K562 (cell line): ENCODE measurements around the gene MAD2L1BP. TPM values are rescaled to one million over a fixed set of nuclear protein-coding genes. Genes with fewer than 3 reads are reported as not detected.

Source experiments
- ARID1B ChIP-seq: fragments of 450-650 bp; IDR thresholded peaks from 2 replicates; pipeline ENCODE4 v1.6.1; 2016; ENCODE audit warnings: antibody characterized with exemption, mild to moderate bottlenecking, inconsistent platforms
- BACH1 ChIP-seq: fragments of 200-800 bp; sonication (Bioruptor generic); IDR thresholded peaks from 2 replicates; pipeline ENCODE4 v1.6.1; 2016; ENCODE audit warnings: missing genetic modification characterization, missing compliant biosample characterization
- BRD4 ChIP-seq: fragments of 200-600 bp; sonication (generic); IDR thresholded peaks from 2 replicates; pipeline ENCODE4 v1.6.1; 2017; ENCODE audit warnings: inconsistent platforms
- CBX3 ChIP-seq, 2 experiments: IDR thresholded peaks; 1 replicate in 1 of 2; 2 replicates in 1 of 2; pipeline ENCODE4 v1.6.1; 2012; ENCODE audit warnings: inconsistent platforms in 2 of 2, low read length in 2 of 2, borderline replicate concordance in 1 of 2, control low read depth in 1 of 2
- CXXC5 ChIP-seq: fragments of 250-450 bp; sonication (Bioruptor Pico); IDR thresholded peaks from 2 replicates; pipeline ENCODE4 v1.8.0; 2022; ENCODE audit warnings: inconsistent platforms, mild to moderate bottlenecking, moderate library complexity
- ETV1 ChIP-seq: fragments of 450-650 bp; conservative IDR thresholded peaks from 2 replicates; pipeline ENCODE4 v1.6.1; 2016; ENCODE audit warnings: missing genetic modification characterization, control low read depth, low read depth, missing compliant biosample characterization
- ETV5 ChIP-seq: sonication (generic); formaldehyde crosslinking; IDR thresholded peaks from 2 replicates; pipeline ENCODE4 v1.4.0; 2020; ENCODE audit warnings: low read depth, mild to moderate bottlenecking, missing genetic modification reagents
- ILK ChIP-seq: fragments of 450-650 bp; IDR thresholded peaks from 2 replicates; pipeline ENCODE4 v1.6.1; 2016; ENCODE audit warnings: missing genetic modification characterization, low read depth, mild to moderate bottlenecking, missing compliant biosample characterization, moderate library complexity, borderline replicate concordance
- MAX ChIP-seq: sonication (generic); formaldehyde crosslinking; IDR thresholded peaks from 2 replicates; pipeline ENCODE4 v1.9.0; 2022; ENCODE audit warnings: mild to moderate bottlenecking, missing genetic modification reagents
- MEIS2 ChIP-seq: fragments of 450-650 bp; IDR thresholded peaks from 2 replicates; pipeline ENCODE4 v1.6.1; 2014; ENCODE audit warnings: mild to moderate bottlenecking; ENCODE audit not compliant: partially characterized antibody
- NELFE ChIP-seq: IDR thresholded peaks from 2 replicates; pipeline ENCODE4 v1.6.1; 2011; ENCODE audit warnings: mild to moderate bottlenecking; ENCODE audit not compliant: insufficient read depth, insufficient read length
- NFE2 ChIP-seq: IDR thresholded peaks from 2 replicates; pipeline ENCODE4 v1.6.1; 2014; ENCODE audit warnings: antibody characterized with exemption, low read depth
- SIN3A ChIP-seq, 2 experiments: fragments of 150-350 bp in 1 of 2; IDR thresholded peaks; 2 replicates each; pipeline ENCODE4 v1.6.1; 2011 to 2016; ENCODE audit warnings: borderline replicate concordance in 2 of 2, low read depth in 2 of 2, low read length in 2 of 2, mild to moderate bottlenecking in 2 of 2, moderate library complexity in 2 of 2; ENCODE audit not compliant: control insufficient read depth in 1 of 2
- SRSF1 ChIP-seq: fragments of 200-400 bp; formaldehyde crosslinking; IDR thresholded peaks from 2 replicates; pipeline ENCODE4 v1.6.1; 2017; ENCODE audit warnings: mild to moderate bottlenecking, low read depth, low read length, moderate library complexity
- TAL1 ChIP-seq: fragments of 450-650 bp; IDR thresholded peaks from 2 replicates; pipeline ENCODE4 v1.6.1; 2016; ENCODE audit warnings: mild to moderate bottlenecking
- ZBTB9 ChIP-seq: fragments of 450-650 bp; formaldehyde crosslinking; IDR thresholded peaks from 2 replicates; pipeline ENCODE4 v1.4.0; 2020; ENCODE audit warnings: mild to moderate bottlenecking, moderate library complexity
- ZFP30 ChIP-seq: fragments of 250-450 bp; sonication (Bioruptor Pico); IDR thresholded peaks from 2 replicates; pipeline ENCODE4 v1.8.0; 2022; ENCODE audit warnings: moderate library complexity, mild to moderate bottlenecking, inconsistent platforms, borderline replicate concordance
- polyA plus RNA-seq, 8 experiments: library from polyadenylated mRNA; depleted of rRNA in 4 of 8; stranded (reverse) in 5 of 8; unstranded in 3 of 8; fragments of >200 nt; fragmentation: Nextera tagmentation in 2 of 8; fragmentation: Illumina TruSeq in 1 of 8; extraction: Ambion mirVana in 2 of 8; extraction: Trizol in 1 of 8; gene quantifications; 2 replicates each; pipeline versions ENCODE4 v1.2.1 to v1.2.3, GENCODE V29; 2011 to 2014; ENCODE audit warnings: inconsistent platforms in 1 of 8, missing spikeins in 1 of 8
- total RNA-seq, 7 experiments: library from RNA; depleted of rRNA in 6 of 7; stranded (reverse); fragments of >200 nt in 6 of 7; fragmentation: Illumina TruSeq in 2 of 7; extraction: Trizol in 2 of 7; gene quantifications; 2 replicates each; pipeline versions ENCODE4 v1.2.1 to v1.2.3, GENCODE V29; 2011 to 2021; ENCODE audit warnings: low replicate concordance in 1 of 7
- TF ChIP-seq, protein P1 (sequence below): sonication (generic); formaldehyde crosslinking; IDR thresholded peaks from 2 replicates; pipeline ENCODE4 v1.8.0; 2022; ENCODE audit warnings: missing genetic modification reagents, mild to moderate bottlenecking, moderate library complexity, borderline replicate concordance
- TF ChIP-seq, protein P2 (sequence below): fragments of 250-450 bp; sonication (Bioruptor Pico); IDR thresholded peaks from 2 replicates; pipeline ENCODE4 v1.8.0; 2021; ENCODE audit warnings: borderline replicate concordance, mild to moderate bottlenecking, moderate library complexity; ENCODE audit not compliant: poor library complexity, severe bottlenecking
- TF ChIP-seq, protein P3 (sequence below): IDR thresholded peaks from 2 replicates; pipeline ENCODE4 v1.6.1; 2012; ENCODE audit warnings: low read depth, low read length, improper control_type of control experiment, borderline replicate concordance
- TF ChIP-seq, protein P4 (sequence below): sonication (generic); formaldehyde crosslinking; IDR thresholded peaks from 2 replicates; pipeline ENCODE4 v1.8.0; 2022; ENCODE audit warnings: missing genetic modification reagents, mild to moderate bottlenecking, borderline replicate concordance

The MAD2L1BP gene
- total and polyA plus RNA-seq, 9 of the 15 experiments (the other 6 are each of a cell fraction or from before 2014, with no cell fraction given), result 69.7 to 321 (median 111) TPM

GRCh38 chr6:43639984-43640800, 4.6 kb downstream of the MAD2L1BP start (continued):
- TF ChIP-seq, protein P1, sequence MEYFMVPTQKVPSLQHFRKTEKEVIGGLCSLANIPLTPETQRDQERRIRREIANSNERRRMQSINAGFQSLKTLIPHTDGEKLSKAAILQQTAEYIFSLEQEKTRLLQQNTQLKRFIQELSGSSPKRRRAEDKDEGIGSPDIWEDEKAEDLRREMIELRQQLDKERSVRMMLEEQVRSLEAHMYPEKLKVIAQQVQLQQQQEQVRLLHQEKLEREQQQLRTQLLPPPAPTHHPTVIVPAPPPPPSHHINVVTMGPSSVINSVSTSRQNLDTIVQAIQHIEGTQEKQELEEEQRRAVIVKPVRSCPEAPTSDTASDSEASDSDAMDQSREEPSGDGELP (CRISPR knock-in tag), result peak; percentile 72
- no peak for TF ChIP-seq NELFE
- peak; percentile 79 for TF ChIP-seq NFE2
- no peak for TF ChIP-seq BACH1 (tag)
- peak; percentile 63 for TF ChIP-seq TAL1
- 0 out of 2 replicates have a peak, but pooled peaks have one; percentile 34 for TF ChIP-seq CXXC5 (CRISPR knock-in tag)
- TF ChIP-seq MAX (CRISPR knock-in tag), result peak; percentile 80
- TF ChIP-seq, protein P2, sequence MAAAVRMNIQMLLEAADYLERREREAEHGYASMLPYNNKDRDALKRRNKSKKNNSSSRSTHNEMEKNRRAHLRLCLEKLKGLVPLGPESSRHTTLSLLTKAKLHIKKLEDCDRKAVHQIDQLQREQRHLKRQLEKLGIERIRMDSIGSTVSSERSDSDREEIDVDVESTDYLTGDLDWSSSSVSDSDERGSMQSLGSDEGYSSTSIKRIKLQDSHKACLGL (CRISPR knock-in tag), result no peak
- peak; percentile 86 for TF ChIP-seq ETV5 (CRISPR knock-in tag)
- TF ChIP-seq, protein P3, sequence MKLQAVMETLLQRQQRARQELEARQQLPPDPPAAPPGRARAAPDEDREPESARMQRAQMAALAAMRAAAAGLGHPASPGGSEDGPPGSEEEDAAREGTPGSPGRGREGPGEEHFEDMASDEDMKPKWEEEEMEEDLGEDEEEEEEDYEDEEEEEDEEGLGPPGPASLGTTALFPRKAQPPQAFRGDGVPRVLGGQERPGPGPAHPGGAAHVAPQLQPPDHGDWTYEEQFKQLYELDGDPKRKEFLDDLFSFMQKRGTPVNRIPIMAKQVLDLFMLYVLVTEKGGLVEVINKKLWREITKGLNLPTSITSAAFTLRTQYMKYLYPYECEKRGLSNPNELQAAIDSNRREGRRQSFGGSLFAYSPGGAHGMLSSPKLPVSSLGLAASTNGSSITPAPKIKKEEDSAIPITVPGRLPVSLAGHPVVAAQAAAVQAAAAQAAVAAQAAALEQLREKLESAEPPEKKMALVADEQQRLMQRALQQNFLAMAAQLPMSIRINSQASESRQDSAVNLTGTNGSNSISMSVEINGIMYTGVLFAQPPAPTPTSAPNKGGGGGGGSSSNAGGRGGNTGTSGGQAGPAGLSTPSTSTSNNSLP, result peak; percentile 74; the same call in 1 of the 2 replicates
- TF ChIP-seq ARID1B, result peak; percentile 87
- no peak for TF ChIP-seq ZFP30
- peak; percentile 42 for TF ChIP-seq MEIS2
- no peak for TF ChIP-seq BRD4
- TF ChIP-seq SRSF1, result no peak
- TF ChIP-seq, protein P4, sequence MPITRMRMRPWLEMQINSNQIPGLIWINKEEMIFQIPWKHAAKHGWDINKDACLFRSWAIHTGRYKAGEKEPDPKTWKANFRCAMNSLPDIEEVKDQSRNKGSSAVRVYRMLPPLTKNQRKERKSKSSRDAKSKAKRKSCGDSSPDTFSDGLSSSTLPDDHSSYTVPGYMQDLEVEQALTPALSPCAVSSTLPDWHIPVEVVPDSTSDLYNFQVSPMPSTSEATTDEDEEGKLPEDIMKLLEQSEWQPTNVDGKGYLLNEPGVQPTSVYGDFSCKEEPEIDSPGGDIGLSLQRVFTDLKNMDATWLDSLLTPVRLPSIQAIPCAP (CRISPR knock-in tag), result no peak
- TF ChIP-seq ETV1 (tag), result peak; percentile 91
- no peak for TF ChIP-seq ZBTB9 (CRISPR knock-in tag)
- peak in 1 of 2 experiments; percentile 59; a peak in 1 of 4 replicates for TF ChIP-seq SIN3A (IDR thresholded peaks at IDR 0.05; ENCODE audit: borderline replicate concordance in 2 of 2, control insufficient read depth in 1 of 2, low read depth in 2 of 2, low read length in 2 of 2)
- TF ChIP-seq ILK (tag), result no peak
- peak in 1 of 2 experiments; percentile 40; a peak in 1 of 3 replicates for TF ChIP-seq CBX3 (IDR thresholded peaks at IDR 0.05; ENCODE audit: borderline replicate concordance in 1 of 2, low read length in 2 of 2)
